ENCODE results near the gene CD47.

- no peak for TF ChIP-seq TAF1 (CRISPR knock-in tag; IDR thresholded peaks at IDR 0.05)
- TF ChIP-seq REST (IDR thresholded peaks at IDR 0.05; ENCODE audit: borderline replicate concordance in 1 of 2, low read depth in 1 of 2, low read length in 2 of 2): no peak
- no peak for TF ChIP-seq ZFP1 (CRISPR knock-in tag; IDR thresholded peaks at IDR 0.05)
- TF ChIP-seq ZNF263 (CRISPR knock-in tag; IDR thresholded peaks at IDR 0.05): no peak
- no peak for TF ChIP-seq KLF12 (CRISPR knock-in tag; IDR thresholded peaks at IDR 0.05; ENCODE audit: borderline replicate concordance)
- no peak for TF ChIP-seq ATF3 (CRISPR knock-in tag; IDR thresholded peaks at IDR 0.05)
- no peak for TF ChIP-seq ZNF274 (CRISPR knock-in tag; IDR thresholded peaks at IDR 0.05)
- TF ChIP-seq CHD2 (IDR thresholded peaks at IDR 0.05; ENCODE audit: low read depth, low read length): no peak
- no peak for TF ChIP-seq CEBPB (IDR thresholded peaks at IDR 0.05; ENCODE audit: borderline replicate concordance, low read depth, low read length)
- TF ChIP-seq ZNF12 (CRISPR knock-in tag; IDR thresholded peaks at IDR 0.05): no peak
- no peak for TF ChIP-seq ZNF768 (CRISPR knock-in tag; IDR thresholded peaks at IDR 0.05)
Measured at GRCh38 chr3:108126348-108126747, 35.5 kb upstream of the CD47 start.
